Spleen (tissue), 11 donors: ENCODE data around the gene TCHH. TPM values are rescaled to one million over a fixed set of nuclear protein-coding genes. Genes with fewer than 3 reads are reported as not detected.

Experiments used
- DNase-seq: peaks from one replicate; pipeline ENCODE4 v3.0.0-alpha.2; 2020
- H3K27ac ChIP-seq, 8 donors: fragments of 200-600 bp; sonication (generic) in 7 of 8; 1 replicate in 4 of 8; 2 replicates in 4 of 8; pipeline versions ENCODE4 v1.5.0 to v1.8.0; 2016 to 2021; ENCODE audit warnings: inconsistent platforms in 4 of 8, mild to moderate bottlenecking in 4 of 8, moderate library complexity in 1 of 8
- H3K27me3 ChIP-seq, 7 donors: fragments of 200-600 bp; sonication (generic) in 6 of 7; replicated peaks in 1 of 7; 1 replicate in 4 of 7; 2 replicates in 3 of 7; pipeline versions ENCODE4 v1.5.0 to v1.8.0; 2016 to 2021; ENCODE audit warnings: inconsistent platforms in 3 of 7, mild to moderate bottlenecking in 1 of 7
- H3K36me3 ChIP-seq, 6 donors: fragments of 200-600 bp; sonication (generic) in 5 of 6; 1 replicate in 4 of 6; 2 replicates in 2 of 6; pipeline versions ENCODE4 v1.5.0 to v1.8.0; 2016 to 2021; ENCODE audit warnings: inconsistent platforms in 2 of 6
- H3K4me1 ChIP-seq, 6 donors: fragments of 200-600 bp; sonication (generic) in 5 of 6; 1 replicate in 3 of 6; 2 replicates in 3 of 6; pipeline versions ENCODE4 v1.5.0 to v1.8.0; 2016 to 2021; ENCODE audit warnings: inconsistent platforms in 3 of 6
- H3K4me3 ChIP-seq, 8 donors: fragments of 200-600 bp; sonication (generic) in 7 of 8; 1 replicate in 4 of 8; 2 replicates in 4 of 8; pipeline versions ENCODE4 v1.5.0 to v1.8.0; 2016 to 2021; ENCODE audit warnings: inconsistent platforms in 4 of 8, mild to moderate bottlenecking in 4 of 8, moderate library complexity in 2 of 8
- H3K9me3 ChIP-seq, 8 donors: fragments of 200-600 bp; sonication (generic) in 7 of 8; 1 replicate in 4 of 8; 2 replicates in 4 of 8; pipeline versions ENCODE4 v1.5.0 to v1.8.0; 2016 to 2021; ENCODE audit warnings: inconsistent platforms in 4 of 8
- POLR2A ChIP-seq, 3 donors: fragments of 450-650 bp; IDR thresholded peaks; one replicate each; pipeline ENCODE4 v1.5.1; 2017; ENCODE audit warnings: antibody characterized with exemption in 3 of 3, mild to moderate bottlenecking in 1 of 3
- POLR2AphosphoS5 ChIP-seq, 3 donors: sonication (generic); formaldehyde crosslinking; IDR thresholded peaks; one replicate each; pipeline ENCODE4 v1.5.1; 2017; ENCODE audit warnings: antibody characterized with exemption in 3 of 3
- WGBS, 5 donors: extraction: QIAGEN DNeasy Blood & Tissue Kit in 3 of 5; methylation state at CpG; one replicate each; pipeline versions ENCODE4 v1.1.5 to v1.1.7; 2013 to 2018; 5-methylcytosine and 5-hydroxymethylcytosine counted together
- intact Hi-C: fragments of 100-400 bp; cut with DNase I; formaldehyde crosslinking; loops from one replicate; pipeline ENCODE4 v1.15.0; 2023; ENCODE audit warnings: low total_unique reads
- polyA plus RNA-seq, 3 donors: library from polyadenylated mRNA; stranded (reverse); fragments of 200-250 nt; gene quantifications; one replicate each; pipeline ENCODE4 v1.2.1, GENCODE V29; 2013
- total RNA-seq, 7 donors: library from RNA; depleted of rRNA in 3 of 7; stranded (reverse); fragments of >200 nt in 3 of 7; fragmentation: NEBNext Ultra II Directional in 4 of 7; extraction: Animal tissue kit (Norgen Biotek cat#: 25700) in 4 of 7; gene quantifications; one replicate each; pipeline versions ENCODE4 v1.1.0 to v1.2.1, GENCODE V29; 2016 to 2021
- TF ChIP-seq, protein P1 (sequence below), 11 experiments: fragments of 200-600 bp in 7 of 11; fragments of 450-650 bp in 4 of 11; sonication (generic) in 4 of 11; IDR thresholded peaks in 8 of 11; conservative IDR thresholded peaks in 3 of 11; 1 replicate in 7 of 11; 2 replicates in 4 of 11; pipeline versions ENCODE4 v1.4.0 to v1.8.0; 2016 to 2021; ENCODE audit warnings: antibody characterized with exemption in 11 of 11, inconsistent platforms in 4 of 11, mild to moderate bottlenecking in 1 of 11
- donor health status: healthy with polysubstance abuse.
- donor health status: DM: no; HTN: no; CAD: no; lungs with moderate emphysema.
- donor health status: DM: no; HTN: no; CAD: no.
- donor health status: Bipolar disorder and iron deficiency.
- donor health status: healthy.
- donor health status: DM: no; HTN: no; CAD: no.
- donor health status: DM: yes; HTN: yes; CAD: no.

TCHH gene
- total and polyA plus RNA-seq, 10 donors = 0.24 to 9.6 (median 2.1) TPM

DNA sequence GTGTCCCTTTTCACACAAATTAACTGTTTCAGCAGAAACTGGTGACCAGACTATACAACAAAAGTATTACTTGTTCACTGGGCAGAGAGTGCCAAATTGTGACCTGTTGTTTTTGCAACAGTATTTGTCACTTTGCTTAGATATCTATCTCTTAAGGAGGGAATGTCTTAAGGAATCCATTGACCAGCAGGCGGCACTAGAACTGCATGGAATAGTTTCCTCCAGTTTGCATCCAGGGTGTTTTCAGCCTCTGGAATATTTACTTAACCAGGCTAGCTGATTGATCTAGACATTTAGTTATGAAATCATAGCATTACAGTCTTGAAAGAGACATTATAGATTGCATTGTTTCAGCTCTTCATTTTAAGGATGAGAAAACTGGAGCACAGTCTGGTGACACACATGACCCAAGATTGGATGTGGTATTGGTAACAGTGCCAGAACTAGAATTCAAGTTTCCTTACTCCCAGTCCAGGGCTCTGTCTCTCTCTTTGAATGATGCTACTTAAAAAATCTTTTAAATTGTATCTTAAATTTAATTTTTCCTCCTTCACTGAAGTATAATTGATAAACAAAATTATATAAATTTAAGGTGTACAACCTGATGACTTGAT is 26.8 kb upstream of the TCHH start:
- no peak overlapping the region for H3K27ac ChIP-seq
- no peaks in the 10 kb centered on the region for H3K36me3 ChIP-seq
- TF ChIP-seq, protein P1, sequence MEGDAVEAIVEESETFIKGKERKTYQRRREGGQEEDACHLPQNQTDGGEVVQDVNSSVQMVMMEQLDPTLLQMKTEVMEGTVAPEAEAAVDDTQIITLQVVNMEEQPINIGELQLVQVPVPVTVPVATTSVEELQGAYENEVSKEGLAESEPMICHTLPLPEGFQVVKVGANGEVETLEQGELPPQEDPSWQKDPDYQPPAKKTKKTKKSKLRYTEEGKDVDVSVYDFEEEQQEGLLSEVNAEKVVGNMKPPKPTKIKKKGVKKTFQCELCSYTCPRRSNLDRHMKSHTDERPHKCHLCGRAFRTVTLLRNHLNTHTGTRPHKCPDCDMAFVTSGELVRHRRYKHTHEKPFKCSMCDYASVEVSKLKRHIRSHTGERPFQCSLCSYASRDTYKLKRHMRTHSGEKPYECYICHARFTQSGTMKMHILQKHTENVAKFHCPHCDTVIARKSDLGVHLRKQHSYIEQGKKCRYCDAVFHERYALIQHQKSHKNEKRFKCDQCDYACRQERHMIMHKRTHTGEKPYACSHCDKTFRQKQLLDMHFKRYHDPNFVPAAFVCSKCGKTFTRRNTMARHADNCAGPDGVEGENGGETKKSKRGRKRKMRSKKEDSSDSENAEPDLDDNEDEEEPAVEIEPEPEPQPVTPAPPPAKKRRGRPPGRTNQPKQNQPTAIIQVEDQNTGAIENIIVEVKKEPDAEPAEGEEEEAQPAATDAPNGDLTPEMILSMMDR (IDR thresholded peaks at IDR 0.05 in 8 of 11, conservative IDR thresholded peaks at IDR 0.05 in 3 of 11) = peak; percentile 24 to 76 (median 60)
- no peak for TF ChIP-seq POLR2AphosphoS5 (IDR thresholded peaks at IDR 0.05)
- H3K27me3 ChIP-seq = peaks cover 0 to 25% (median 0%) of the 10 kb centered on the region in 7 donors
- DNase-seq = no peak
- no peaks in the 10 kb centered on the region for H3K4me1 ChIP-seq
- peaks cover 0 to 10% (median under 1%) of the 10 kb centered on the region in 8 donors for H3K9me3 ChIP-seq
- intact Hi-C loops = loop anchor here (2.0 kb wide), 1 partner anchor 43 kb away; no protein-coding TSS in a partner anchor
- WGBS, 5 donors = 0 to 5% (median 0%) methylated on average over 1 of the region's 1 CpG
- no peak overlapping the region for H3K4me3 ChIP-seq

GRCh38 chr1:152137215-152137614 is 22.0 kb upstream of the TCHH start:
- Histone ChIP-seq H3K9me3 (peaks cover 0 to 28% (median 21%) of the 10 kb centered on the region in 8 donors), H3K4me3 (no peak overlapping the region), H3K27ac (no peak overlapping the region), H3K27me3 (peaks cover 0 to 29% (median 0%) of the 10 kb centered on the region in 7 donors), H3K4me1 (no peaks in the 10 kb centered on the region), H3K36me3 (no peaks in the 10 kb centered on the region)
- intact Hi-C loops = no loop called here
- no peak for TF ChIP-seq POLR2AphosphoS5 (IDR thresholded peaks at IDR 0.05)
- no peak for TF ChIP-seq POLR2A (IDR thresholded peaks at IDR 0.05)
- TF ChIP-seq, protein P1 (IDR thresholded peaks at IDR 0.05 in 8 of 11, conservative IDR thresholded peaks at IDR 0.05 in 3 of 11) = no peak
- DNase-seq = no peak

GRCh38 chr1:152130186-152130585 is 14.9 kb upstream of the TCHH start:
- intact Hi-C loops = no loop called here
- Histone ChIP-seq H3K9me3 (peaks cover 0 to 32% (median 25%) of the 10 kb centered on the region in 8 donors), H3K36me3 (no peaks in the 10 kb centered on the region), H3K27me3 (peaks cover 0 to 66% (median 11%) of the 10 kb centered on the region in 7 donors), H3K4me3 (no peak overlapping the region), H3K27ac (no peak overlapping the region), H3K4me1 (no peaks in the 10 kb centered on the region)
- TF ChIP-seq POLR2AphosphoS5 (IDR thresholded peaks at IDR 0.05) (no peak), POLR2A (IDR thresholded peaks at IDR 0.05) (no peak)
- TF ChIP-seq, protein P1 (IDR thresholded peaks at IDR 0.05 in 8 of 11, conservative IDR thresholded peaks at IDR 0.05 in 3 of 11) = no peak
- DNase-seq = no peak

DNA sequence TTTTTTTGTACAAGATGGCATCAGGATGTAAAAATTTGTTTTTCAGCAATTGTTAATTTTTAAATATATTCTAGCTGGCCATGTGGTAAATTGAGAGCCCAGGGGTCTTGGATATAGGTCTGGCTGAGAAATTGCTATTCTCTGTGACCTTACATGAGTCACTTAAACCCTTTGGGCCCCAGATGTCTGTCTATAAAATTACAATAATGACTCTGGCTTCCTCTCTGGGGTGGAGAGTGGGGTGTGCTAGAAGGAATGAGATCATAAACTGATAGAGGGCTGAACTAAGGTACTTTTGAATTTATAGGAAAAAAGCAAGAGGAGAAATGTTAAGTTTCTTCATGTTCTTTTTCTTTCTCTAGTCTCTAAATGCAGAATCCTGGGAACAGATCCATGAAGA is 12.4 kb upstream of the TCHH start:
- H3K4me3 ChIP-seq = no peak overlapping the region
- H3K9me3 ChIP-seq = peaks cover 0 to 9% (median 8%) of the 10 kb centered on the region in 8 donors
- no peak for DNase-seq
- no peak overlapping the region for H3K27ac ChIP-seq
- H3K27me3 ChIP-seq = peaks cover 0 to 77% (median 11%) of the 10 kb centered on the region in 7 donors
- TF ChIP-seq POLR2A (IDR thresholded peaks at IDR 0.05) = no peak
- TF ChIP-seq, protein P1 (IDR thresholded peaks at IDR 0.05 in 8 of 11, conservative IDR thresholded peaks at IDR 0.05 in 3 of 11) = no peak
- TF ChIP-seq POLR2AphosphoS5 (IDR thresholded peaks at IDR 0.05) = no peak
- intact Hi-C loops = loop anchor here (10.0 kb wide), 1 partner anchor 63 kb away; no protein-coding TSS in a partner anchor
- H3K4me1 ChIP-seq = no peaks in the 10 kb centered on the region
- no peaks in the 10 kb centered on the region for H3K36me3 ChIP-seq
